Measurements from ENCODE around the gene FARS2.

FARS2 gene

DNA sequence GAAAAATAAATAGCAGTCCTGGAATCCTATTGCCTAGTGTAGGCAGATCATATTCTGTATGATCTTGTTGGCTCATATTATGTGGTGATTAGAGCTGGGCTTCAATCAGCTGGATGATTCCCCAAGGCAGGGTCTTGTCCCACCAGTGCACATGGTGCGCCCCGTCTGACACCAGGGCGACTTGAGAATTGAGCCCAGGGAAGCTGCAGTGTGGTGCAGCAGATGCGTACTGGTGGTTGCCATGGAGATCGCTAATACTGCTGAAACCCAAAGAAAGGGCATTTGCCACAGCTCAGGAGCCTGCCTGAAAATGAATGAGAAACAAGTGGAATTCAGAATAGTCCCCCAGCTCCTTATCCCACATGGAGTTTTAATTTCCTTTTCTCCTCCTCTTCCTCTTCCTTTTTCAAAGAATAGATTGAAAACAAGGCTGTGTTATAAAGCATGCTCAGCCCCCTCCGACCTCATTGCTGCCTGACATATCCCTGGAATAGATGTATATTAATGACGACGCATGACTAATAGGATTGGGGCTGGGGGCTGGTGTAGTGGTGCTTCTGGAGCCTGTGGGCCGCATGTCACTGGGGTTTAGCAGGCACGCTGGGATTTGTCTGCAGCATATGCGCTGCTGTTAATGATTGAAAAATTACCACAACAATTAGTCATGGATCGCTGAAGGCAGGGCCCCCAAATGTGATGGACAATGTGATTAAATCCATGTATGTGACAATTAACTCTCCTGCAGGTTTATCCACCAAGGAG, 210.5 kb downstream of the FARS2 start:
- no peak for DNase-seq

DNA sequence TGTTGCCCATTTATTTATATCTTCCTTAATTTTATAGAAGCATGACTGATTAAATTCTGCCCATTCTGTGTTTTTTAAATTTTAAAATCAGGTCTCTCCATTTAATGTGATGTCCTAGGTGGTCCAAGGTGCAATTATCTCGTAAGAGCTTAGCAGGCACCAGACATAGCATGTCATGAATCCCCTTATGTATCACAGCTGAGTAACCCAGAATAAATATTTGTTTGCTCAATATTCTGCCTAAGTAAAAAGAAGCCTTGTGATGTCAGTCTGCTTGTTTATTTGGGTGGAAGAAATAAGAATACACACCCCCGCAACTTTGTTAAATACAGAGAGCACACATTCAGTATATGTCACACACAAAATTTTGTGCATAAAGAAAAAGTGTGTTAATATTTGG, 211.3 kb downstream of the FARS2 start:
- DNase-seq: no peak

GRCh38 chr6:5475779-5476178, 214.5 kb downstream of the FARS2 start:
- no peak for DNase-seq

DNA sequence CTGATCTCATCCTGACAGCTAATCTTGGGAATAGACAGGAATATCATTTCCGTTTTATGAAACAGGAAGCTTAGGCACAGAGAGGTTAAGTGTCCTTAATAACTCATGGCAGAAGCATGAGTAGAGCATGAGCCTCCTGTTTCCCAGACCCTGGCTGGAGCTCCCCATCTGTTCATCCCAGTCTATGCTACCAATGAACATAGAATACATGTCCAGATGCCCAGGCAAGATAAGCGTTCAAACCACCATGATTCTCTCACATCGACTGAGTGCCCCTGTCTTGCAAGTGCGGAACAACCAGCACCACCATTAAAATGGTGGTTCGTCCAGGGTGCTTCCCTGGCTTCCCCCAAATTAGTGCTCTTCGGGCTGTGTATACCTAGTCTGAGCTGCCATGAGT, 217.1 kb downstream of the FARS2 start:
- DNase-seq: no peak

GRCh38 chr6:5481033-5481432, 219.7 kb downstream of the FARS2 start:
- peak; percentile 50 for DNase-seq

GRCh38 chr6:5481750-5482149, 220.4 kb downstream of the FARS2 start:
- DNase-seq: no peak

DNA sequence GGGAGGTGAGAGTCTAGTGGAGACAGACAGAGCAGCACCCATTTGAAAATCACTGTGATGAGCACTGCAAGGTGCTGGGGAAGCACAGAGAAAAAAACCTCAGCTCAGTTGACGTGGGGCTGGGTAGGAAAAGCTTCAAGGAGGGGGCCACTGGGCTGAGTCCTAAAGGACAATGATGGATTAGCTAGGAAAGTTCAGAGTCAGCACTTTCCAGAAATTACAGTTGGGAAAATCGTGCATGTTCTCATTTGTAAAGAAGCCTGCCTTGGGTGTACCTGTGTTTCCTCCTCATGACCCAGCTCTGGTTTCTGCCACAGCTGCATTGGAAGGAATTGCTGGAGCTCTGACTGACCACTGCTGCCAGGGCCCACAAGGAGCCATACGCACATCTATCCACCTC, 221.3 kb downstream of the FARS2 start:
- DNase-seq: no peak

DNA sequence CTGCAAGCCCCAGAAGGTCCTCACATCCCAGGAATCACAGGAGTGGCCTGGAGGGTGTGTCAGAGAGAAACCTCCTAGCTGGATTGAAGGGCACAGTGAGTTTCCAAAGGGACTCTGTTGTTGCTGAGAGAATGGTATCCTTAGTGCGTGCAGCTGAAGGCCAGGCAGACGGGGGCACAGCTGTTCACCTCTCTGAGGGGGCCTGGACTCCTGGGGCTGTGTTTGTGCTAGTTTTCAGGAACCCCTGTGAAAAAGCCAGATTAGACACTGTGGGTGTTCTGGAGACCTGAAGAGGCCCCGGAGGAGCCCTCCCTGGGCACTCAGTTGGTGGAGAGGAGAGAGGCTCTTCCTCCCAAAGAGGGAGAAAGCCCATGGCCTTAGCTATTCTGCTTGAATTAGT, 223.4 kb downstream of the FARS2 start:
- DNase-seq: no peak

GRCh38 chr6:5486214-5486613, 224.9 kb downstream of the FARS2 start:
- DNase-seq: no peak

DNA sequence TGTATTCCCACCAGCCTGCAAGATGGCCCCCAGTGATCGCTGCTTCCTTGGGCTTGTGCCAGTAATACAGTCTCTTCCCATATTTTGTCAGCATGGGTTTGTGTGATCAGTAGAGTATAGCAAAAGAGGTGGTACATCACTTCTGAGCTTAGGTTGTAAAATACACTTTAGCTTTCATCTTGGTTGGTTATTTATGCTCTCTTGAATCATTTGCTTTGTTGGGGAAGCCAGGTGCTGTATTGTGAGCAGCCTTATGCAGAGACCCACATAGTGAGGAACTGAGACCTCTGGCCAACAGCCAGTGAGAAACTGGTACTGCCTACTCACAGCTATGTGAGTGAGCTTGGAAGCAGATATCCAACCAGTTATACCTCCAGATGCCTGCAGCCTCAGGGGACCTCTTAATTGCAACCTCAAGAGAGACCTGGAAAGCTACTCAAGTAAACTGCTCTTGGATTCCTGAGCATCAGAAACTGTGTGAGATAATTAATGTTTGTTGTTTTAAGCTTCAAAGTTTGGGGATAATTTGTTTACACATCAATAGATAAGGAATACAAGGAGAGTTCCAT, 229.3 kb downstream of the FARS2 start:
- DNase-seq: no peak

DNA sequence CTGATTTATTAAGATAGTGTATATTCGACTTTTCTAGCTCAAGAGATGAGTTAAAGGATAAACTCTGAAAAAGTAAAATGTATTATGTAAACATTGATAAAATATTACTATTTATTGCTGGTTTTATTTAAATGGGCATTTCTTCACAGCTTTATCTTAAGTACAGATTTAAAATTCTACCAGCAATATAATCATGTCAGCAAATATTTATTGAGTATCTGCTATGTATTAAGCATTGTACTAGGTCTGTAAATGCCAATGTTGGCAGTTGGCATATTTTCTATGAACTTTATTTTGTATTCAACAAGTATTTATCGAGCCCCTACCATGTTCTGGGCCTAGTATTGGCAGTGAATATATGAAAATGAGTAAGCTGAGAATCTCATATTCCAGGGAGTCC, 231.0 kb downstream of the FARS2 start:
- no peak for DNase-seq

DNA sequence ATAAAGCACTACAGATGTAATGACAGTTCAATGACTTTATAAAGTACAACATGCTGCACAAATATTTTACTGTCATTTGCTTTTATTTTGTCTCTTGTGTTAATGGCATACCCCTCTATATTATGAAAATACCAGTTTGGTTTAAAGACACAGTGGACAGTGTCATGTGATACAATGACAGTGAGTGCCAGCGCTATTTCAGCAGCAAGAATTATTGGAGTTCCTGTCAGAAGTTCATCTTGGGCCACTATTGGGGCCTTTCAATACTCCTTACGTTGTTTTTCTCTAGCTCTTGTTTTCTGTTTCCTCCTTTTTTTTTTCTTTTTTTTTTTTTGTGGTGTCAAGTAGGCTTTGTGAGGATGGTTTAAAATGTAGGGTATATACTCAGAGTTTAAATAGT, 232.5 kb downstream of the FARS2 start:
- DNase-seq: no peak

DNA sequence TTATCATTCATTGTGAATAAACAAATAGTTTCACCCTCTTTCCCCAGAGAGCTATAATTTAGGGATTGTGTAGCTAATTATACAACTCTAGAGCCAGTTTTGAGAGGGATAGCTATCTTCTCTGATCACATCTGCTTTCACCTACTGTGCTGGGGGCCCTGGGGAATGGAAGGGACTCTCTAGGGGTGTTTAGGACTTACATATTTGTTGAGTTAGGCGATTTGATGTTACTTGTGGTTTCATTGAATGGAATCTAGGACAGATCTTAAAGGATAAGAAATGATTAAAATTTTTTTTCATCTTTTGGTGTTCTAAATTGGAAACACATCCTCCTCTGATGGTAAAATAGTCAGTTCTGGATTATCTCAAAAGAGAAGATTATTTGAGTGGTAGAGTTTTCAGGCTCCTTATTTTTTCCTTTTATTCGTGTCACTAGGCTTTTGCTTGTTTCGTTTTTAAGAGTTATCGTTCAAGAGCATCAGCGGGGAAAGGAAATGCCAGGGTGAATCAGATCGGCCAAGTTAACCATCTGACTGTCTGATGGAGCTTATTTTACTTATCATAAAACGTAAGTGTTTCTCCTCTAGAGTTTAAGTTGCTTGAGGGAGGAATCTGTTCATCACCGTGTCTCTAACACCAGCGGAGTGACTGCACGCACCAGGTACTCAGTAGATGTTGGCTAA, 236.7 kb downstream of the FARS2 start:
- DNase-seq: no peak

DNA sequence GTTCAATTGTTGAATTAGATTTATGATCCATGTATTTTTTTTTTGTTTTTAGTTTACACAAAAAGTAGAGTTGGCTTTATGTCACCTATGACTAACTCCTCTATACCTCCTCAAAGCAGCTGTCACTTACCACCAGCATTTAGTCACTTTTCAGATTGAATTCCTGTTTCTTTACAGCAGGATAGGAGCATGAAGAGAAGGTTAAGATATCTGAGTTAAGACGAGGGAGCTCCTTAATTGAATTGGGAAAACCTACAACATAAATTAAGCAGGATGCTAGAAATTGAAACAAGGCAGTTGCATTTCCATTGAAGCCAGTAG, 237.2 kb downstream of the FARS2 start:
- no peak for DNase-seq

GRCh38 chr6:5499644-5500306, 238.5 kb downstream of the FARS2 start:
- no peak for DNase-seq

- DNase-seq: no peak
Measured at GRCh38 chr6:5501837-5502236, 240.5 kb downstream of the FARS2 start.

DNA sequence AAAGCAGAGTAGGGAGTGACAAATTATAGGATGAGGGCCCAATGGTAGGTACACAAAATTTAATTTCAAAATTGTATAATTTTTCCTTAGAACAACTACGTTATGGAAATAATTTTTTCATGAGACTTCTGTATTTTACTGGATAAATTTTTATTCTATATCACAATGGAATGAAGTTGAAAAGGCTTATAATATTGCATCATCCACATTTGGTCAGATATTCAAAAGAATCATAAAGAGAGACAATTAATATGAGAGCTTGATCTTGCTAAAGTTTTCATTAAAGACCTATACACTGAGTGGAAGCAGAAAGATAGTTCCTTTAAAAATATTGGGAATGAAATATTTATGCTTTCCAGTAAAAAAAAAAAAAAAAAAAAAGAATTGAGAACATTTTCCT, 242.8 kb downstream of the FARS2 start:
- DNase-seq: no peak

GRCh38 chr6:5506149-5506548, 244.8 kb downstream of the FARS2 start:
- DNase-seq: no peak

- DNase-seq: no peak
Measured at GRCh38 chr6:5506597-5506996, 245.3 kb downstream of the FARS2 start.

DNA sequence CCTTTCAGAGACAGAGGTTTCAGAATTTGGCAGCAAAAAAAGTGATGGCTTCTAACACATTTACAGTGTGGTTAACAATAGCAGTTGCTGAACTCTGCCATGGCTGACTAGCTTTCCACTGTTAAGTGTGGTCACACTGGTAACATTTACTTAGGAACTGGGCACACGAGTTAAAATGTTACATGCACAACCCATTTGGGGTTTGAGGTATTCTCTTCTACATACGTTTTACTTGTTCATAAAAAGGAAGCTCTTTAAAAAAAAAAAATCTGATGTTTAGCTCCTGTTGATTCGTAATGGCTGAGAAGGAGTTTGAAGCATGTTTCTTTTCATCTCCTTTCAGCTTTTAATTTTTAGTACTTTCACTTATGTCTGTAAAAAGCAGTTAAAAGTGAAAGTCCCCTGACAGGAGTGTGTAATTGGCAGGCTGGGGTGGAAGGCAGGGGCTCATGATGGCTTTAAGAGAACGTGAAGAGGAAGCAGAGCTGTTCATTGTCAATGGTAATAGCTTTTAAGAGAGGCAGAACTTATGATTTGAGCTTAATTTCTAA, 245.9 kb downstream of the FARS2 start:
- DNase-seq: no peak

DNA sequence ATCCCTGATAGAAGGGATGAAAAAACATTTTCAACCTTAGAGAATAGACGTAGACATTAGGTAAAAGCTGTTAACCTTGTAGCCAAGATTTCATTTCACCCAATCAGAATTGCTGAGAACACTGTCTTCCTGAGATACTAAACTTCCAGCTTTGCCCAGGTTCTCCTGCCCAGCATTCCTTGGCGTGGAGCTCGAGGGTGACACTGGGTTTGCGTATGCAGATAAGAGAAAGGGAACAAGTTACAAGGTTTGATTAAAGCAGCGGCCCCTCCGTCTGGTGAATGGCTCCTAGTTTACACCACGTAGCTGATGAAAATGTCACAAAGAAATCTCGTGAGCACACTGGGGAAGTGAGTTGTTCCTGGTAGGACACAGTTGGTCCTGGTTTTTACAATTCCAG, 247.8 kb downstream of the FARS2 start:
- DNase-seq: no peak

GRCh38 chr6:5510331-5511133, 249.2 kb downstream of the FARS2 start:
- no peak for DNase-seq

DNA sequence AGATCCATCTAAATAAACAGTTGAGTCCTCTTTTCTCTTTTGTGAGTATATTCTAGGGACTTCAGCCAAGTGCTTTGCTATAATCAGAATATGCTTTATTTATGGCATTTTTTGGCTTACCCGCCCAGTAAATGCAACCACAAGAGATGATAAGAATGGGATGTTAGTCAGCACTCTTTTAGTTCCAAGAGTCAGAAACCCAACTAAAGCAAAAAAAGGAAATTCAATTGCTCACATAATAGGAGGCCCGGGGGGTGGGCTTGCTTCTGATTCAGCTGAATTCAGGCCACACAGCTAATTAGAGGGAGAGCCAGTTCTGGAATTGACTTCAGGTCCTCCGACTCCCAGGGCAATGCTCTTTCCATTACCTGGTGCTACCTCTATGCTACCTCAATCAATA, 250.6 kb downstream of the FARS2 start:
- DNase-seq: no peak

Data from right hindlimb (tissue), 1 donor.